HCT116 (cell line): ENCODE data around the gene KAT6B.

ENCODE experiments used
- EZH2 ChIP-seq: fragments of 200-600 bp; sonication (generic); IDR thresholded peaks from 2 replicates; pipeline ENCODE4 v1.6.1; 2017; ENCODE audit warnings: antibody characterized with exemption, mixed run types
- EZH2phosphoT487 ChIP-seq: fragments of 200-600 bp; IDR thresholded peaks from 2 replicates; pipeline ENCODE4 v1.6.1; 2018; ENCODE audit warnings: antibody characterized with exemption, borderline replicate concordance
- JUND ChIP-seq: IDR thresholded peaks from 2 replicates; pipeline ENCODE4 v1.6.1; 2012
- POLR2A ChIP-seq: IDR thresholded peaks from 2 replicates; pipeline ENCODE4 v1.7.0; 2011; ENCODE audit warnings: borderline replicate concordance; ENCODE audit not compliant: insufficient read depth, insufficient read length; ENCODE audit errors: extremely low read depth
- POLR2AphosphoS5 ChIP-seq: IDR thresholded peaks from 2 replicates; pipeline ENCODE4 v1.6.1; 2011; ENCODE audit warnings: mild to moderate bottlenecking, low read depth, low read length, moderate library complexity
- RAD21 ChIP-seq: IDR thresholded peaks from 2 replicates; pipeline ENCODE4 v1.6.1; 2012; ENCODE audit warnings: low read depth, mild to moderate bottlenecking
- TCF7L2 ChIP-seq: IDR thresholded peaks from 2 replicates; pipeline ENCODE4 v1.7.0; 2011; ENCODE audit warnings: borderline replicate concordance, inconsistent platforms; ENCODE audit not compliant: insufficient read depth, insufficient read length; ENCODE audit errors: extremely low read depth
- TF ChIP-seq, protein P1 (sequence below), 3 experiments: fragments of 200-600 bp in 1 of 3; sonication (generic) in 1 of 3; IDR thresholded peaks in 2 of 3; conservative IDR thresholded peaks in 1 of 3; 2 replicates each; pipeline ENCODE4 v1.5.1; 2012 to 2017; ENCODE audit warnings: low read depth in 2 of 3, low read length in 2 of 3, antibody characterized with exemption in 1 of 3, borderline replicate concordance in 1 of 3, control low read depth in 1 of 3, mild to moderate bottlenecking in 1 of 3, mixed read lengths in 1 of 3, mixed run types in 1 of 3, moderate library complexity in 1 of 3; ENCODE audit not compliant: insufficient read depth in 1 of 3
- TF ChIP-seq, protein P2 (sequence below): IDR thresholded peaks from 2 replicates; pipeline ENCODE4 v1.6.1; 2012

DNA sequence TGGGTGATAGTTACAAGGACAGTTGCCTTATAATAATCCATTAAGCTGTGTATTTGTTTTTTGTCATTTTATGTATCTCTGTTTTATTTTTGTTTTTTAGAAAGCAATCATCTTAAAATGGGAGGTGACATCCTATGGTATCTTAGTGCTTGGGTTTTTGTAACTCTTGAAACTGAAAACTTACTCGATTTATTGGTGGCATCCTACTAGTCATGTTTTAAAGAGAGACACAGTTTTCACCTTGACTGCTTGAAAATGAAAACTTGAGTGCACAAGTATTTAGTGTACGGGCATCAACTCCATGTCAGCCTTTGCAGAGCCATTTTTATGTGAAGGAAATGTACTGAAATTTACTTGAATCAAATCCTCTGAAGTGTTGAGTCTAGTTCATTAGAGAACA is 181.2 kb downstream of the KAT6B start:
- TF ChIP-seq POLR2AphosphoS5, result no peak
- TF ChIP-seq, protein P1, sequence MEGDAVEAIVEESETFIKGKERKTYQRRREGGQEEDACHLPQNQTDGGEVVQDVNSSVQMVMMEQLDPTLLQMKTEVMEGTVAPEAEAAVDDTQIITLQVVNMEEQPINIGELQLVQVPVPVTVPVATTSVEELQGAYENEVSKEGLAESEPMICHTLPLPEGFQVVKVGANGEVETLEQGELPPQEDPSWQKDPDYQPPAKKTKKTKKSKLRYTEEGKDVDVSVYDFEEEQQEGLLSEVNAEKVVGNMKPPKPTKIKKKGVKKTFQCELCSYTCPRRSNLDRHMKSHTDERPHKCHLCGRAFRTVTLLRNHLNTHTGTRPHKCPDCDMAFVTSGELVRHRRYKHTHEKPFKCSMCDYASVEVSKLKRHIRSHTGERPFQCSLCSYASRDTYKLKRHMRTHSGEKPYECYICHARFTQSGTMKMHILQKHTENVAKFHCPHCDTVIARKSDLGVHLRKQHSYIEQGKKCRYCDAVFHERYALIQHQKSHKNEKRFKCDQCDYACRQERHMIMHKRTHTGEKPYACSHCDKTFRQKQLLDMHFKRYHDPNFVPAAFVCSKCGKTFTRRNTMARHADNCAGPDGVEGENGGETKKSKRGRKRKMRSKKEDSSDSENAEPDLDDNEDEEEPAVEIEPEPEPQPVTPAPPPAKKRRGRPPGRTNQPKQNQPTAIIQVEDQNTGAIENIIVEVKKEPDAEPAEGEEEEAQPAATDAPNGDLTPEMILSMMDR (IDR thresholded peaks at IDR 0.05 in 2 of 3, conservative IDR thresholded peaks at IDR 0.05 in 1 of 3; ENCODE audit: borderline replicate concordance in 1 of 3, insufficient read depth in 1 of 3, low read depth in 2 of 3, low read length in 2 of 3), result no peak
- no peak for TF ChIP-seq RAD21
- no peak for TF ChIP-seq EZH2phosphoT487
- no peak for TF ChIP-seq POLR2A
- no peak for TF ChIP-seq TCF7L2
- TF ChIP-seq EZH2, result no peak
- TF ChIP-seq, protein P2, sequence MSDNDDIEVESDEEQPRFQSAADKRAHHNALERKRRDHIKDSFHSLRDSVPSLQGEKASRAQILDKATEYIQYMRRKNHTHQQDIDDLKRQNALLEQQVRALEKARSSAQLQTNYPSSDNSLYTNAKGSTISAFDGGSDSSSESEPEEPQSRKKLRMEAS, result no peak
- TF ChIP-seq JUND, result no peak
